K562 treated with DMSO at 1 percent for 48 hours (cell line): ENCODE measurements around the gene USHBP1. TPM values are rescaled to one million over a fixed set of nuclear protein-coding genes. Genes with fewer than 3 reads are reported as not detected.

ENCODE experiments used
- total RNA-seq: library from RNA; unstranded; fragments of 300-600 nt; gene quantifications from 2 replicates; pipeline ENCODE4 v1.2.3, GENCODE V29; 2022; ENCODE audit warnings: low replicate concordance; ENCODE audit errors: extremely low read depth

The USHBP1 gene
- not detected in 2 replicates for total RNA-seq

GRCh38 chr19:17264641-17264979, at the start of gene USHBP1:
TSS of gene USHBP1 (minus strand) at chr19:17264745. CDS start at chr19:17264299, 446 bp downstream.

DNA sequence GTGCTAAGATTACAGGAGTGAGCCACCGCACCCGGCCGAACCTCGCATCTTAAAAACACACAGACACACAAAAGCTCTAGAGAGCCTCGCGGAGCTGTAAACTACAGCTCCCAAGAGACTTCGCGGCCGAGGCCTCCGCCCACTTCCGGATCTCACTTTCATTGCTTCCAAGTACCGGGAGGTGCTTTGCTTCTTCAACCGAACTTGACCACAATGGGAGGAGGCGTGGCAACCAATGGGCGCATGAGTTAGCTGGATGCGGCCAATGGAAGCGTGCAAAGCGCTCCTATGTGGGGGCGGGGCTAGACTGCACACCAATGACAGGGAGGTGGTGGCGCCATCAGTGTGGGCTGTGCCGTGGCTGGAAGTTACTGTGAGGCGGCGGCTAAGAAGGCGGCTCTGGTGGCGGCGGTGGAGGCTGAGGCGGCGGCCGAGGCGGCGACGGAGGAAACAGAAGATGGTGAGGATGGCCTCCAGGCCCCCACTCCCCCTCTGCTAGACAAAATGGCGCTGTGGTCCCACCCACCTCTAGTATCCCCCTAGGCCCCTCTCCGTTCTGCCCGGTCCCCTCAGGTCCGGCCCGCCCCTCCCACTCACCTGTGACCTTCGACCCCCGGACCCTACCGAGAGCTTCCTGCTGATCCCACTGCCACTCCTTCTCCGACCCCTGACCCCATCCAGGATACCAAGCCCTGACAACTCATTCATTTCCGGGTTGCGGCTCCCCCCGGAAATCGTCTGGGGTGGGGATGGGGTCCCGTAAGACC, 44.8 kb upstream of the USHBP1 start, which contains the start of gene DDA1:
DDA1 (plus strand) TSS at position 366 of the 767 bp plus-strand sequence; CDS start at position 458, 92 bp downstream.

DNA sequence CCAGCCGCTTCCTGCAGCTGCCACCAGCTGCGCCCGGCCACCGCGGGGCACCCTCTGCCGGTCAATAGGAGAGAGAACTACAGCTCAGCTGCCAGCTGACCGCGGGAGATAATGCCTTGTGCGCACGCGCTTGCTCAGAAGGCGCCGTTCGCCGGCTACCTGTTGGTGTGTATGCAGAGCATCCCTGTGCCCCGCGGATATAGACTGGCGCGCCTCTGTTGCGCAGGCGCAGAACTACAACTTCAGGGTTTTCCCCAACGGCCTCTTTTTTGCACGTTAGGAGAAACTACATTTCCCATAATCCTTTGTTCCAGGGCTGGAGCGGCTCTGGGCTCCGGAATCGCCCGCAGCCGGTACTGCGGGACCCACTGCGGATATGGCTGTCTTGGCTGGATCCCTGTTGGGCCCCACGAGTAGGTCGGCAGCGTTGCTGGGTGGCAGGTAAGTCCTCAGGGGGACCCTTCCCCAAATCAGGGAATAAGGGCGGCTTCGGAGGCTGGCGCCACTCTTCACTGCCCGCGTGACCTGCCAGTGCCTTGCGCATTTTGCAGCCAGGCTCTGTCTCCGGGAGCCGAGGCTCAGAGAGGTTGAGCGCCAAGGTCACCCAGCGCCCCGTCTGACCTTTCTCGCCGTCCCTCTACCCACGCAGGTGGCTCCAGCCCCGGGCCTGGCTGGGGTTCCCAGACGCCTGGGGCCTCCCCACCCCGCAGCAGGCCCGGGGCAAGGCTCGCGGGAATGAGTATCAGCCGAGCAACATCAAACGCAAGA, 41.2 kb upstream of the USHBP1 start, which contains the start of gene MRPL34:
MRPL34 (plus strand) TSS at position 356 of the 768 bp plus-strand sequence; CDS start at position 377, 21 bp downstream.

DNA sequence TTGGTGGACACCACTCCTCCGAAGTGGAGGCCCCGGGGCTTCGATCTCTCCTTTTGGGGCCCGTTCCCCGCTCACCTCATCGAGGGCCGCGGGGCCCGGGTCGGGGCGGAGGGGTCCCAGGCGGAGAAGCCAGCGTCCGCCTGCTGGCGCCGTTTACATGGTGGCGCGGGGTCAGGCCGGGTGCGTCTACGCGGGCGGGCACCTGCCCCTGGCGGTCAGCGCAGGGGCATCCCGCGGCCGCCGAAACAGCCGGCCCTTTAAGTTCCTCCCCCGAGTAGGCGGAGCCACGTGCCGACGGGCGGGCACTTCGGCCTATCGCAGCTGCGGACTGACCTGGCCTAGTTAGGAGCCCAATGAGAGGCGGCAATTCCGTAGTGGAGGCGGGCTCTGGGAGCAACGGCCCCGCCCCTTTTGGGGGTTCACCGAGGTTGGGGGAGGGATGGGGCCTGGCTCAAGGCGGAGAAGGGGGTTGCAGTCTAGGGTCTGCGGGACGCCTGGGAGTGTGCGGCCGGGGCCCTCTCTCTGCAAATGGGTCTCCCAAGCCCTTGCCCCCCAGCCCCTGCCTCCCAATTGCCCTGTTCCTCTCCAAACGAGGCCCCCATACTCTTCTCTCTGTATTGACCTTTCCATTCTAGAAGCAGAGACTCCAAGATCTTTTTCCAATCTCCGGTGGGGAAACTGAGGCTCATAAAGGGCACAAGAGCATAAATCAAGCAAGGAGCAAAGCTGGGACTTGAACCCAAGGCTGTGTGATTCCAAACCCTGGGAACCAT, 38.8 kb upstream of the USHBP1 start, which contains the start of gene ABHD8:
ABHD8 (minus strand) TSS at position 259 of the 773 bp plus-strand sequence. CDS start 1,809 bp downstream, outside the sequence.

GRCh38 chr19:17281391-17282304, 17.1 kb upstream of the USHBP1 start, which contains the start of gene ANKLE1:
TSS of gene ANKLE1 (plus strand) at chr19:17281901. CDS start at chr19:17281921, 20 bp downstream.

GRCh38 chr19:17266975-17267788, 2.6 kb upstream of the USHBP1 start, which contains the start of gene BABAM1:
TSS of gene BABAM1 (plus strand) at chr19:17267443. CDS start at chr19:17268807, 1,364 bp downstream.

GRCh38 chr19:17245535-17245984, 19.0 kb downstream of the USHBP1 start, which contains the start of gene NR2F6:
TSS of gene NR2F6 (minus strand) at chr19:17245919. CDS start at chr19:17245220, 699 bp downstream.

GRCh38 chr19:17226002-17226933, 38.3 kb downstream of the USHBP1 start, which contains the start of gene OCEL1:
TSS of gene OCEL1 (plus strand) at chr19:17226226. CDS start at chr19:17226248, 22 bp downstream.

GRCh38 chr19:17215127-17215971, 49.2 kb downstream of the USHBP1 start, which contains the start of gene USE1:
TSS of gene USE1 (plus strand) at chr19:17215357. CDS start at chr19:17215406, 49 bp downstream.

Other genes with a start within 250 kb of the USHBP1 start
- gene CPAMD8, start 237.9 kb downstream of the USHBP1 start, total RNA-seq: not detected in 2 replicates
- gene HAUS8, start 189.3 kb downstream of the USHBP1 start, total RNA-seq: not detected in 2 replicates
- 416 TPM in 1 of 2 replicates, not detected in the other for gene MYO9B, start 189.0 kb downstream of the USHBP1 start, total RNA-seq
- not detected in 2 replicates for gene USE1, start 49.4 kb downstream of the USHBP1 start, total RNA-seq
- not detected in 2 replicates for gene OCEL1, start 38.5 kb downstream of the USHBP1 start, total RNA-seq
- gene NR2F6, start 18.8 kb downstream of the USHBP1 start, total RNA-seq: 322 TPM in 1 of 2 replicates, not detected in the other
- gene BABAM1, start 2.7 kb upstream of the USHBP1 start, total RNA-seq: not detected in 2 replicates
- not detected in 2 replicates for gene ANKLE1, start 17.2 kb upstream of the USHBP1 start, total RNA-seq
- not detected in 2 replicates for gene ABHD8, start 38.7 kb upstream of the USHBP1 start, total RNA-seq
- gene MRPL34, start 41.1 kb upstream of the USHBP1 start, total RNA-seq: not detected in 2 replicates
- gene DDA1, start 44.8 kb upstream of the USHBP1 start, total RNA-seq: 453 TPM in 1 of 2 replicates, not detected in the other
- gene ANO8, start 70.1 kb upstream of the USHBP1 start, total RNA-seq: not detected in 2 replicates
- not detected in 2 replicates for gene GTPBP3, start 72.8 kb upstream of the USHBP1 start, total RNA-seq
- not detected in 2 replicates for gene PLVAP, start 112.6 kb upstream of the USHBP1 start, total RNA-seq
- not detected in 2 replicates for gene CCDC194, start 129.5 kb upstream of the USHBP1 start, total RNA-seq
- gene BST2, start 140.9 kb upstream of the USHBP1 start, total RNA-seq: 2,778 TPM in 1 of 2 replicates, not detected in the other
- not detected in 2 replicates for gene MVB12A, start 155.3 kb upstream of the USHBP1 start, total RNA-seq
- gene TMEM221, start 183.9 kb upstream of the USHBP1 start, total RNA-seq: not detected in 2 replicates
- gene NXNL1, start 196.2 kb upstream of the USHBP1 start, total RNA-seq: not detected in 2 replicates
- not detected in 2 replicates for gene SLC27A1, start 205.8 kb upstream of the USHBP1 start, total RNA-seq
- gene PGLS, start 246.9 kb upstream of the USHBP1 start, total RNA-seq: not detected in 2 replicates